HepG2 (cell line): Measurements from ENCODE around the gene SYNPO. TPM values are rescaled to one million over a fixed set of nuclear protein-coding genes. Genes with fewer than 3 reads are reported as not detected.

Experiments used
- FLYWCH1 ChIP-seq: sonication (generic); formaldehyde crosslinking; IDR thresholded peaks from 2 replicates; pipeline ENCODE4 v1.8.1; 2023; ENCODE audit warnings: mild to moderate bottlenecking, missing genetic modification reagents
- GMEB1 ChIP-seq: sonication (generic); formaldehyde crosslinking; IDR thresholded peaks from 2 replicates; pipeline ENCODE4 v1.5.1; 2020; ENCODE audit warnings: missing genetic modification reagents, mild to moderate bottlenecking, borderline replicate concordance
- HIVEP1 ChIP-seq: sonication (generic); formaldehyde crosslinking; IDR thresholded peaks from 2 replicates; pipeline ENCODE4 v1.4.0; 2020; ENCODE audit warnings: mild to moderate bottlenecking, missing genetic modification reagents
- MTA3 ChIP-seq: sonication (generic); formaldehyde crosslinking; IDR thresholded peaks from 2 replicates; pipeline ENCODE4 v1.4.0; 2020; ENCODE audit warnings: missing genetic modification reagents
- SAFB2 ChIP-seq: sonication (generic); formaldehyde crosslinking; IDR thresholded peaks from 2 replicates; pipeline ENCODE4 v1.5.1; 2020; ENCODE audit warnings: missing genetic modification reagents, low read depth, mild to moderate bottlenecking, borderline replicate concordance
- TBP ChIP-seq: sonication (generic); formaldehyde crosslinking; IDR thresholded peaks from 2 replicates; pipeline ENCODE4 v1.5.0; 2020; ENCODE audit warnings: missing genetic modification reagents
- TCF12 ChIP-seq, 2 experiments: fragments of 450-650 bp in 1 of 2; sonication (generic) in 1 of 2; formaldehyde crosslinking in 1 of 2; IDR thresholded peaks; 2 replicates each; pipeline versions ENCODE4 v1.6.1 to v1.8.0; 2017 to 2022; ENCODE audit warnings: antibody characterized with exemption in 1 of 2, mild to moderate bottlenecking in 1 of 2, missing genetic modification reagents in 1 of 2, moderate library complexity in 1 of 2
- USF2 ChIP-seq, 2 experiments: sonication (generic) in 1 of 2; formaldehyde crosslinking in 1 of 2; IDR thresholded peaks; 2 replicates each; pipeline versions ENCODE4 v1.5.1 to v1.6.1; 2011 to 2020; ENCODE audit warnings: borderline replicate concordance in 1 of 2, low read depth in 1 of 2, low read length in 1 of 2, mild to moderate bottlenecking in 1 of 2, missing genetic modification reagents in 1 of 2, moderate library complexity in 1 of 2
- ZNF253 ChIP-seq: sonication (generic); formaldehyde crosslinking; IDR thresholded peaks from 2 replicates; pipeline ENCODE4 v1.8.0; 2022; ENCODE audit warnings: mild to moderate bottlenecking, missing genetic modification reagents, borderline replicate concordance
- ZNF607 ChIP-seq: sonication (generic); formaldehyde crosslinking; IDR thresholded peaks from 2 replicates; pipeline ENCODE4 v1.5.1; 2020; ENCODE audit warnings: missing genetic modification reagents, mild to moderate bottlenecking, borderline replicate concordance
- ZSCAN21 ChIP-seq: sonication (generic); formaldehyde crosslinking; IDR thresholded peaks from 2 replicates; pipeline ENCODE4 v1.8.0; 2022; ENCODE audit warnings: mild to moderate bottlenecking, missing genetic modification reagents, moderate library complexity, borderline replicate concordance
- polyA plus RNA-seq, 8 experiments: library from polyadenylated mRNA; depleted of rRNA in 3 of 8; stranded (reverse) in 7 of 8; unstranded in 1 of 8; fragments of >200 nt; fragmentation: Illumina TruSeq in 4 of 8; extraction: Trizol in 4 of 8; gene quantifications; 2 replicates each; pipeline versions ENCODE4 v1.2.1 to v1.2.3, GENCODE V29; 2011 to 2016; ENCODE audit warnings: low read depth in 4 of 8, missing spikeins in 1 of 8, mixed read lengths in 1 of 8; ENCODE audit not compliant: insufficient read depth in 1 of 8
- total RNA-seq, 5 experiments: library from RNA; depleted of rRNA; stranded (reverse); fragments of >200 nt; fragmentation: Illumina TruSeq; extraction: Trizol; gene quantifications; 2 replicates each; pipeline ENCODE4 v1.2.3, GENCODE V29; 2016; ENCODE audit warnings: low read depth in 1 of 5
- TF ChIP-seq, protein P1 (sequence below): sonication (generic); formaldehyde crosslinking; IDR thresholded peaks from 2 replicates; pipeline ENCODE4 v1.4.0; 2020; ENCODE audit warnings: missing genetic modification reagents
- TF ChIP-seq, protein P2 (sequence below): sonication (generic); formaldehyde crosslinking; IDR thresholded peaks from 2 replicates; pipeline ENCODE4 v1.4.0; 2020; ENCODE audit warnings: missing genetic modification reagents, borderline replicate concordance
- TF ChIP-seq, protein P3 (sequence below): sonication (generic); formaldehyde crosslinking; IDR thresholded peaks from 2 replicates; pipeline ENCODE4 v1.4.0; 2020; ENCODE audit warnings: missing genetic modification reagents
- TF ChIP-seq, protein P4 (sequence below): sonication (generic); formaldehyde crosslinking; IDR thresholded peaks from 2 replicates; pipeline ENCODE4 v1.4.0; 2020; ENCODE audit warnings: missing genetic modification reagents, borderline replicate concordance

SYNPO gene
- total and polyA plus RNA-seq, 2 of the 13 experiments (the other 11 are each of a cell fraction or from before 2014, with no cell fraction given), result 0.09 to 0.30 TPM

GRCh38 chr5:150700594-150701377 lies 60.3 kb downstream of the SYNPO start, which contains the start of gene RBM22 (continued):
- TF ChIP-seq TBP (CRISPR knock-in tag), result no peak
- no peak for TF ChIP-seq TCF12 (IDR thresholded peaks at IDR 0.05)
- TF ChIP-seq TCF12 (CRISPR knock-in tag; IDR thresholded peaks at IDR 0.05), result no peak; the same call in 1 of the 2 replicates
- TF ChIP-seq, protein P1, sequence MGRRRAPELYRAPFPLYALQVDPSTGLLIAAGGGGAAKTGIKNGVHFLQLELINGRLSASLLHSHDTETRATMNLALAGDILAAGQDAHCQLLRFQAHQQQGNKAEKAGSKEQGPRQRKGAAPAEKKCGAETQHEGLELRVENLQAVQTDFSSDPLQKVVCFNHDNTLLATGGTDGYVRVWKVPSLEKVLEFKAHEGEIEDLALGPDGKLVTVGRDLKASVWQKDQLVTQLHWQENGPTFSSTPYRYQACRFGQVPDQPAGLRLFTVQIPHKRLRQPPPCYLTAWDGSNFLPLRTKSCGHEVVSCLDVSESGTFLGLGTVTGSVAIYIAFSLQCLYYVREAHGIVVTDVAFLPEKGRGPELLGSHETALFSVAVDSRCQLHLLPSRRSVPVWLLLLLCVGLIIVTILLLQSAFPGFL (CRISPR knock-in tag), result no peak
- TF ChIP-seq USF2 (IDR thresholded peaks at IDR 0.05; ENCODE audit: low read depth, low read length), result no peak
- no peak for TF ChIP-seq USF2 (CRISPR knock-in tag; IDR thresholded peaks at IDR 0.05; ENCODE audit: borderline replicate concordance)
- 0 out of 2 replicates have a peak, but pooled peaks have one; percentile 72 for TF ChIP-seq SAFB2 (CRISPR knock-in tag)
- no peak for TF ChIP-seq FLYWCH1 (CRISPR knock-in tag)
- TF ChIP-seq, protein P2, sequence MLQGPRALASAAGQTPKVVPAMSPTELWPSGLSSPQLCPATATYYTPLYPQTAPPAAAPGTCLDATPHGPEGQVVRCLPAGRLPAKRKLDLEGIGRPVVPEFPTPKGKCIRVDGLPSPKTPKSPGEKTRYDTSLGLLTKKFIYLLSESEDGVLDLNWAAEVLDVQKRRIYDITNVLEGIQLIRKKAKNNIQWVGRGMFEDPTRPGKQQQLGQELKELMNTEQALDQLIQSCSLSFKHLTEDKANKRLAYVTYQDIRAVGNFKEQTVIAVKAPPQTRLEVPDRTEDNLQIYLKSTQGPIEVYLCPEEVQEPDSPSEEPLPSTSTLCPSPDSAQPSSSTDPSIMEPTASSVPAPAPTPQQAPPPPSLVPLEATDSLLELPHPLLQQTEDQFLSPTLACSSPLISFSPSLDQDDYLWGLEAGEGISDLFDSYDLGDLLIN (CRISPR knock-in tag), result no peak
- peak; percentile 99 for TF ChIP-seq GMEB1 (CRISPR knock-in tag)
- TF ChIP-seq, protein P3, sequence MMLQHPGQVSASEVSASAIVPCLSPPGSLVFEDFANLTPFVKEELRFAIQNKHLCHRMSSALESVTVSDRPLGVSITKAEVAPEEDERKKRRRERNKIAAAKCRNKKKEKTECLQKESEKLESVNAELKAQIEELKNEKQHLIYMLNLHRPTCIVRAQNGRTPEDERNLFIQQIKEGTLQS, result no peak
- no peak; the same call in 1 of the 2 replicates for TF ChIP-seq ZNF607
- TF ChIP-seq MTA3 (CRISPR knock-in tag), result no peak
- TF ChIP-seq, protein P4, sequence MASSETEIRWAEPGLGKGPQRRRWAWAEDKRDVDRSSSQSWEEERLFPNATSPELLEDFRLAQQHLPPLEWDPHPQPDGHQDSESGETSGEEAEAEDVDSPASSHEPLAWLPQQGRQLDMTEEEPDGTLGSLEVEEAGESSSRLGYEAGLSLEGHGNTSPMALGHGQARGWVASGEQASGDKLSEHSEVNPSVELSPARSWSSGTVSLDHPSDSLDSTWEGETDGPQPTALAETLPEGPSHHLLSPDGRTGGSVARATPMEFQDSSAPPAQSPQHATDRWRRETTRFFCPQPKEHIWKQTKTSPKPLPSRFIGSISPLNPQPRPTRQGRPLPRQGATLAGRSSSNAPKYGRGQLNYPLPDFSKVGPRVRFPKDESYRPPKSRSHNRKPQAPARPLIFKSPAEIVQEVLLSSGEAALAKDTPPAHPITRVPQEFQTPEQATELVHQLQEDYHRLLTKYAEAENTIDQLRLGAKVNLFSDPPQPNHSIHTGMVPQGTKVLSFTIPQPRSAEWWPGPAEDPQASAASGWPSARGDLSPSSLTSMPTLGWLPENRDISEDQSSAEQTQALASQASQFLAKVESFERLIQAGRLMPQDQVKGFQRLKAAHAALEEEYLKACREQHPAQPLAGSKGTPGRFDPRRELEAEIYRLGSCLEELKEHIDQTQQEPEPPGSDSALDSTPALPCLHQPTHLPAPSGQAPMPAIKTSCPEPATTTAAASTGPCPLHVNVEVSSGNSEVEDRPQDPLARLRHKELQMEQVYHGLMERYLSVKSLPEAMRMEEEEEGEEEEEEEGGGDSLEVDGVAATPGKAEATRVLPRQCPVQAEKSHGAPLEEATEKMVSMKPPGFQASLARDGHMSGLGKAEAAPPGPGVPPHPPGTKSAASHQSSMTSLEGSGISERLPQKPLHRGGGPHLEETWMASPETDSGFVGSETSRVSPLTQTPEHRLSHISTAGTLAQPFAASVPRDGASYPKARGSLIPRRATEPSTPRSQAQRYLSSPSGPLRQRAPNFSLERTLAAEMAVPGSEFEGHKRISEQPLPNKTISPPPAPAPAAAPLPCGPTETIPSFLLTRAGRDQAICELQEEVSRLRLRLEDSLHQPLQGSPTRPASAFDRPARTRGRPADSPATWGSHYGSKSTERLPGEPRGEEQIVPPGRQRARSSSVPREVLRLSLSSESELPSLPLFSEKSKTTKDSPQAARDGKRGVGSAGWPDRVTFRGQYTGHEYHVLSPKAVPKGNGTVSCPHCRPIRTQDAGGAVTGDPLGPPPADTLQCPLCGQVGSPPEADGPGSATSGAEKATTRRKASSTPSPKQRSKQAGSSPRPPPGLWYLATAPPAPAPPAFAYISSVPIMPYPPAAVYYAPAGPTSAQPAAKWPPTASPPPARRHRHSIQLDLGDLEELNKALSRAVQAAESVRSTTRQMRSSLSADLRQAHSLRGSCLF (CRISPR knock-in tag), result no peak
- TF ChIP-seq ZSCAN21, result peak; percentile 51; the same call in 1 of the 2 replicates
- no peak for TF ChIP-seq ZNF253
- peak; percentile 80; the same call in 1 of the 2 replicates for TF ChIP-seq HIVEP1
